Activated CD4-positive, alpha-beta memory T cell treated with anti-CD3 and anti-CD28 coated beads for 36 hours (primary cell): ENCODE data around the gene NEIL1. TPM values are rescaled to one million over a fixed set of nuclear protein-coding genes. Genes with fewer than 3 reads are reported as not detected.
"Not testable (repeated sequence)": the region's sequence is repeated elsewhere in the genome, so short reads cannot be mapped to it uniquely, and the experiment has no call there.

Experiments
- CTCF ChIA-PET: fragments of 350-600 bp; sonication (Branson Sonifier 250); formaldehyde crosslinking; loops from one replicate; lab custom pipeline; 2021; ENCODE audit warnings: antibody characterized with exemption, inconsistent platforms; lab: Charles Lee
- POLR2A ChIA-PET: fragments of 350-600 bp; sonication (Branson Sonifier 250); formaldehyde crosslinking; loops from one replicate; lab custom pipeline; 2021; ENCODE audit warnings: antibody characterized with exemption; lab: Charles Lee
- DNase-seq: peaks from one replicate; pipeline ENCODE4 v3.0.0-alpha.2; 2020
- H3K27ac Mint-ChIP-seq: one replicate; pipeline ENCODE4 v1.8.0; 2021; ENCODE audit warnings: mixed read lengths
- H3K27me3 Mint-ChIP-seq: one replicate; pipeline ENCODE4 v1.8.0; 2021; ENCODE audit warnings: mixed read lengths
- H3K36me3 Mint-ChIP-seq: one replicate; pipeline ENCODE4 v1.8.0; 2021; ENCODE audit warnings: mixed read lengths
- H3K4me1 Mint-ChIP-seq: one replicate; pipeline ENCODE4 v1.8.0; 2021; ENCODE audit warnings: low read depth, mixed read lengths
- H3K4me3 Mint-ChIP-seq: one replicate; pipeline ENCODE4 v1.8.0; 2021; ENCODE audit warnings: mild to moderate bottlenecking, mixed read lengths
- H3K9me3 Mint-ChIP-seq: one replicate; pipeline ENCODE4 v1.8.0; 2021; ENCODE audit warnings: mixed read lengths
- intact Hi-C: fragments of 100-400 bp; cut with micrococcal nuclease; formaldehyde crosslinking; loops from one replicate; pipeline ENCODE4 v1.15.1; 2023
- total RNA-seq, 2 experiments: library from RNA; stranded (reverse); gene quantifications; one replicate each; pipeline ENCODE4 v1.2.3, GENCODE V29; 2021

Gene NEIL1
- total RNA-seq, 2 experiments from 2014 or later, result 9.8 to 10.1 TPM

DNA sequence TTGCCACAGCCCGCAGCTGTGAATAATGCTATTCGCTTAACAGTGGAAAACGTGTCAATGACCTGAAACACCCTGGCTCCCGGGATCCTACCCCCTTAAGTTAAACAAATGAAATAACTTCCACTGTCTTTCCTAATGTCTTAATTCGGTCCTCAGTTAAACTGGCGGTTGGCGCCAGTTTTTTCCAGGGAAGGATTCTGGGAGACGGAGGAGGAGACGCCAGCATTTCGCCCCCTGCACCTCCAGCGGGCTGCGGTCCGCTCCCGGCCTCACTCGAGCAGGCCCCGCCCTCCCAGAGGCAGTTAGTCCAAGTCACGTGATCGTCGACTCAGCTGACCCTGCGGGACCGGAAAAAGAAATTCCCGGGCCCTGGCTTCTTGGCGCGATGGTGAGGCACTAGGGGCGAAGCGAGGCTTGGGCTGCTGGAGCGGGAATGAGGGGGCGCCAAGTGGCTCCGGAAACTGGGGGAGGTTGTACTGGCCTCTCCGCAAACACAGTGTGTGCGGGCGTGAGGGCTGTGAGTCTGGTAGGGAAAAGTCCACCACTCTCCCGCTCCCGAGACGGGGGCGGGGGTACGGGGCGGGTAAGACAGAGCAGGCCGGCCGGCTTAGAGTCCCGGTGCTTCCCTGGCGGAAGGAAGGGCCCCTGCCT is 11.0 kb upstream of the NEIL1 start, which contains the start of gene COMMD4:
Gene COMMD4, plus strand, starts transcription at position 359 of the 651 bp plus-strand sequence. Its CDS starts 27 bp downstream, at position 386.
- CTCF ChIA-PET, result interaction anchor here (0.9 to 2.2 kb wide), 5 partner anchors 11 to 462 kb away, joined by 3 to 14 read pairs (median 3); partner anchors contain the start of genes NEIL1 and SNX33

DNA sequence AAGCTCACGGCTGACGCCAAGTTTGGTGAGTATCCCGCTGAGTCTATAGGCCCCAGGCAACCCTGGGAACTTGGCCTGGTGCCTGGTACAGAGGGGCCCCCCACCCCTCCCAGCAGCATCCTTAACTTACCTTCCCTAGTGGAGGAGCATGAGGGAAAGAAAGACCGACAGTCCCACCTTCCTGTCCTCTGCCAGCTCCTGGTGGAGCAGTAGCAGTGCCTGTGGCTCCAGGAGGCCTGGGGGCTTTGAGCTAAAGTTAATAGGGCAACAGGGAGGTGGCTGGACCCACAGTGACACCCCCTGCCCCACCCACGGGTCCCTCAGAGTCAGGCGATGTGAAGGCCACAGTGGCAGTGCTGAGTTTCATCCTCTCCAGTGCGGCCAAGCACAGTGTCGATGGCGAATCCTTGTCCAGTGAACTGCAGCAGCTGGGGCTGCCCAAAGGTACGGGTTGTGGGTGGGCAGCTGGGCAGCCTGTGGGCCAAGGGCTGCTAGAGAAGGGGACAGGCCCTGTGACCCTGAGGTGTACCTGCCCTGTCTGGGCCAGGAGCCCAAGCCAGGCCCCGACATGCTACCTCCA is 8.1 kb upstream of the NEIL1 start:
- ChIA-PET CTCF (no interaction called here), POLR2A (interaction anchor here (0.5 kb wide), 1 partner anchor 142 kb away, joined by 3 read pairs; no protein-coding TSS in a partner anchor)
- Mint-ChIP-seq H3K4me1 (peaks cover 19% of the 10 kb centered on the region), H3K27ac (no peak overlapping the region), H3K9me3 (no peaks in the 10 kb centered on the region), H3K36me3 (peaks cover 9% of the 10 kb centered on the region), H3K27me3 (no peaks in the 10 kb centered on the region), H3K4me3 (no peak overlapping the region)
- intact Hi-C loops, result no loop called here
- DNase-seq, result no peak

More for the DNA sequence above, 11.0 kb upstream of the NEIL1 start, which contains the start of gene COMMD4:
- Mint-ChIP-seq H3K4me1 (peaks cover 19% of the 10 kb centered on the region), H3K27me3 (peaks cover 2% of the 10 kb centered on the region), H3K9me3 (no peaks in the 10 kb centered on the region), H3K27ac (peak within 1 kb of the TSS; percentile 84), H3K36me3 (peaks cover 6% of the 10 kb centered on the region), H3K4me3 (peak within 1 kb of the TSS; percentile 97)
- intact Hi-C loops, result no loop called here
- POLR2A ChIA-PET, result interaction anchor here (0.6 to 1.0 kb wide), 2 partner anchors 30 to 32 kb away, joined by 4 to 5 read pairs; partner anchors contain the start of gene MAN2C1
- peak; percentile 93 for DNase-seq

DNA sequence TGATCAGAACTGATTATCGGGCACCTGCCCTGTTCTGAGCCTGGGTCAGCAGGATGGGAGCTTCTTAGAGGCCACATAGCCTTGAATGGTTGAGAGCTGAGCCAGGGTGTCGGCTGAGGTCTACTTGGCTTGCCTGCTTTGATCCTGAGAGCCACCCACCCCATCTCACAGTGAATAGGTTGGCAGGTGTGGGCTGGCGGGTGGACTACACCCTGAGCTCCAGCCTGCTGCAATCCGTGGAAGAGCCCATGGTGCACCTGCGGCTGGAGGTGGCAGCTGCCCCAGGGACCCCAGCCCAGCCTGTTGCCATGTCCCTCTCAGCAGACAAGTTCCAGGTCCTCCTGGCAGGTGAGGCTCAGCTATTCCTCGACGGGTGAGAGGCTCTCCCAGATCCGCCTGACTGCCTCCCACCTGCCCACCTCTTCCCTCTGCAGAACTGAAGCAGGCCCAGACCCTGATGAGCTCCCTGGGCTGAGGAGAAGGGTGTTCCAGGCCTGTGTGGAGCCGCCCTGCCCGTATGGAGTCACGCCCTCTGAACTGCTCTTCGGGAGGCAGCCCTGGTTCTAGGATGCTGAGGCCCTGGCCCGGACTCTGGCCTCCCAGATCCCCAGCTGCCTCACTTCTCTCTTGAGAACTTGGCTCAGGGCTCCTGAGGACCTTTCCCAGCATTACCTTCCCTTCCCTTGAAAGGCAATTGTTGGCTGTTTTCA is 7.2 kb upstream of the NEIL1 start:
- POLR2A ChIA-PET, result no interaction called here
- Mint-ChIP-seq H3K9me3 (no peaks in the 10 kb centered on the region), H3K4me3 (no peak overlapping the region), H3K4me1 (peaks cover 19% of the 10 kb centered on the region), H3K27me3 (no peaks in the 10 kb centered on the region), H3K27ac (no peak overlapping the region), H3K36me3 (peaks cover 9% of the 10 kb centered on the region)
- intact Hi-C loops, result no loop called here
- DNase-seq, result no peak
- CTCF ChIA-PET, result interaction anchor here (1.0 kb wide), 1 partner anchor 28 kb away, joined by 4 read pairs; no protein-coding TSS in a partner anchor

DNA sequence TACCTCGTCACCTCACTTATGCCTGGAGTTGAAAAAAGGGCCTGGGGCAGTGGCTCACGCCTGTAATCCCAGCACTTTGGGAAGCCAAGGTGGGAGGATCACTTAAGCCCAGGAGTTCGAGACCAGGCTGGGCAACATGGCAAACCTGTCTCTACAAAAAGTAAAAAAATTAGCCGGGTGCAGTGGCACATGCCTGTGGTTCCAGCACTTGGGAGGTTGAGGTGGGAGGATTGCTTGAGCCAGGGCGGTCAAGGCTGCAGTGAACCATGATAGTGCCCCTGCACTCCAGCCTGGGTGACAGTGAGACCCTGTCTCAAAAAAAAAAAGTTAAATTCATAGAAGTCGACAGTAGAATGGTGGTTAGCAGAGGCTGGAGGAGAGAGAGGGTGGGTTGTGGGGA is 4.6 kb upstream of the NEIL1 start:
- ChIA-PET CTCF (no interaction called here), POLR2A (no interaction called here)
- Mint-ChIP-seq H3K36me3 (peaks cover 7% of the 10 kb centered on the region), H3K4me1 (peaks cover 8% of the 10 kb centered on the region), H3K4me3 (no peak overlapping the region), H3K9me3 (no peaks in the 10 kb centered on the region), H3K27ac (no peak overlapping the region), H3K27me3 (no peaks in the 10 kb centered on the region)
- intact Hi-C loops, result no loop called here
- DNase-seq, result no peak

DNA sequence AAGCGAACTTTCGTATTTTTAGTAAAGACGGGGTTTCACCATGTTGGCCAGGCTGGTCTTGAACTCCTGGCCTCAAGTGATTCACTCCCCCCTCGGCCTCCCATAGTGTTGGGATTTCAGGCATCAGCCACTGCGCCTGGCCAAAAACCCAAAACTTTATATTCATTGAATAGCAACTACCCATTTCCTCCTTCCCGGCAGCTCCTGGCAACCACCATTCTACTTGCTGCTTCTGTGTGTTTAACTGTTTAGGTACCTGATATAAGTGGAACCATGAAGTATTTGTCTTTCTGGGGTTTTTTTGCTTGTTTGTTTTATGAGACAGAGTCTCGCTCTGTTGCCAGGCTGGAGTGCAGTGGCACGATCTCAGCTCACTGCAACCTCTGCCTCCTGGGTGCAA is 2.9 kb upstream of the NEIL1 start:
- POLR2A ChIA-PET, H3K4me1 Mint-ChIP-seq, H3K4me3 Mint-ChIP-seq, H3K27ac Mint-ChIP-seq, H3K9me3 Mint-ChIP-seq, H3K36me3 Mint-ChIP-seq, intact Hi-C loops, DNase-seq, H3K27me3 Mint-ChIP-seq: not testable (repeated sequence)
- CTCF ChIA-PET, result interaction anchor here (1.2 kb wide), 1 partner anchor 24 kb away, joined by 7 read pairs; no protein-coding TSS in a partner anchor

DNA sequence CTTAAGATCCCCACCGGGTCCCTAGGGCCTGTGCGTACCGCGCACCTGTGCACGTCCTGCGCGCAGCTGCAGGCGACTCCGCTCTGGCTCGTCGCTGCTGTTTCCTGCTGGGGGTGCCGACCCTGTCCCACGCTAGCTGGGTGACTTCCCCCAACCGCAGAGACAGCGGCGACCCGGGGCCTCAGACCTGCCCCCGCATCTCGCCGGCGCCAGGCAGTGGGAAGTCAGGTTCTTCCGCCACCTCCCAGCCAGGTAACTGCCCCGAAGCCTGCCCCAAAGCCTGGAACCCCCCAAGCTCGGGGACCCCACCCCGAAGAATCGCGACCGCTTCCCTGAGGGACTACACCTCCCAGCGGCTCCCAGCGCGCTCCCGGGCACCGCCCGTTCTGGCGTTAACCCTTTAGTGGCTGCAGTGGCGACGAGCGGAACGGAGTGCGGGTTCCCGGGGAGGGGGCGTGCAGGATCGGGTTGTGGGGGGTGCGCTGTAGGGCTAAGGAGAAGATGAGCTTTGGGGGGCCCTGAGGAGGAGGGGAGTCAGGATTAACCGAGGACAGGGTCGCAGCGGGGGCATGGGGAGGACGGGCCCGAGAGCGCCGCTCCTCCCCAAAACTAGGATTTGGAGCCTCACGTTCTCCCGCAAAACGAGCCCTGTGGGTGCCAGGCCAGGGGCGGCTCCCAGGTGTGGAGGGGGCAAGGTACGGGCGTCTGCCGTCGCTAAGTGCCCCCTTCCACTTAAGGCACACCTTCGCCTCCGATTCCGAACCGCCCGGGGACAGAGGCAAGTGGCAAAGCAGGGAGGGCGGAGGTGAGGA is 589 bp downstream of the NEIL1 start:
- intact Hi-C loops, result no loop called here
- ChIA-PET POLR2A (interaction anchor here (0.9 to 2.0 kb wide), 4 partner anchors 21 to 108 kb away, joined by 3 to 9 read pairs (median 5); partner anchors contain the start of genes MAN2C1 and SIN3A), CTCF (interaction anchor here (0.9 to 1.3 kb wide), 2 partner anchors 11 to 20 kb away, joined by 3 to 7 read pairs; partner anchors contain the start of gene COMMD4)
- no peaks in the 10 kb centered on the region for H3K27me3 Mint-ChIP-seq
- H3K9me3 Mint-ChIP-seq, result peaks cover 8% of the 10 kb centered on the region
- DNase-seq, result peak; percentile 68
- peaks cover 28% of the 10 kb centered on the region for H3K4me1 Mint-ChIP-seq
- H3K4me3 Mint-ChIP-seq, result peak overlapping the region; percentile 79
- peak overlapping the region; percentile 26 for H3K27ac Mint-ChIP-seq
- peaks cover 7% of the 10 kb centered on the region for H3K36me3 Mint-ChIP-seq

DNA sequence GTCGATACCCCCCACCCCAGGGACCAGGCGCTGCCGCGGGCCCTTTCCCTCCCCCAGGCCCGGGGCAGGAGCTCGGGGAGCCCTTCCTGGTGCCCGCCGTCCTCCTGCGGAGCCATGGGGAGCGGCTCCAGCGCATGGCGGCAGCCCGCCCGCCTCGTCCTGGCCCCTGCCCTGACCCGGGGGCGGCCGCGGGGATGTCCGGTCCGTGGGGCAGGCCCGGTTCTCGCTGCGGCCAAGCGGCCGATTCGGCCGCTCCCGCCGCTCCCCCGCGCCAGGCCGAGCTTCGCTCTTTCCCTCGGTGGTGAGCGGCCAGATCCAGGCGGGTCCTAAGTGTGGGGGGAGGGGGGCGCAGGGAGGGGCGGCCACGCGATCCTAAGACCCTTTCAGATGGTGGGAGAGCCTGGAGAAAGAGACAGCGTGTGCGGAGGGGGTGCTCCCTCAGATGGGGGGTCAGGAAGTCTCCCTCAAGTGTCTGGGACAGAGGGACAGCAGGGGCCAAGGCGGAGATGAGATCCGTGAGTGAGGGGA is 1.3 kb downstream of the NEIL1 start:
- intact Hi-C loops, result no loop called here
- POLR2A ChIA-PET, result interaction anchor here (1.1 to 2.0 kb wide), 3 partner anchors 20 to 106 kb away, joined by 5 to 9 read pairs (median 5); partner anchors contain the start of genes MAN2C1 and SIN3A

DNA sequence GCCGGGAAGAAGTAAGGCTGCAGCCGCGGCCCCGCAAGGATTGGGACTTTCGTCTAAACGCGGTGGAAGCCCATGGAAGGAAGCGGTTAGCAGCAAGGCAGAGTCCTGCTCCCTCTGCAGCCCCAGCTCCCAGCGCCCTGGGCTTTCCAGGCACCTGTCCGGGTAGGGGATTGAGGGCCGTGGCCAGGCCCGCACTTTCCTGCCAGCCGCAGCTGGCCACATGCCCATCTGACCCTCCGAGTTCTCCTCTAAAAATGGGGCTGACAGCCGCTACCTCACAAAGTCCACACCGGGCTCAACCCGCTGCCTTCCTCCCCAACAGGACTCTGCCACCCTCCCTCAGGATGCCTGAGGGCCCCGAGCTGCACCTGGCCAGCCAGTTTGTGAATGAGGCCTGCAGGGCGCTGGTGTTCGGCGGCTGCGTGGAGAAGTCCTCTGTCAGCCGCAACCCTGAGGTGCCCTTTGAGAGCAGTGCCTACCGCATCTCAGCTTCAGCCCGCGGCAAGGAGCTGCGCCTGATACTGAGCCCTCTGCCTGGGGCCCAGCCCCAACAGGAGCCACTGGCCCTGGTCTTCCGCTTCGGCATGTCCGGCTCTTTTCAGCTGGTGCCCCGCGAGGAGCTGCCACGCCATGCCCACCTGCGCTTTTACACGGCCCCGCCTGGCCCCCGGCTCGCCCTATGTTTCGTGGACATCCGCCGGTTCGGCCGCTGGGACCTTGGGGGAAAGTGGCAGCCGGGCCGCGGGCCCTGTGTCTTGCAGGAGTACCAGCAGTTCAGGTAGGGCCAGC is 1.9 kb downstream of the NEIL1 start:
- no peak for DNase-seq
- Mint-ChIP-seq H3K4me3 (peak overlapping the region; percentile 42), H3K9me3 (peaks cover 8% of the 10 kb centered on the region), H3K27ac (no peak overlapping the region), H3K4me1 (peaks cover 28% of the 10 kb centered on the region), H3K27me3 (no peaks in the 10 kb centered on the region), H3K36me3 (peaks cover 7% of the 10 kb centered on the region)
- intact Hi-C loops, result no loop called here
- POLR2A ChIA-PET, result interaction anchor here (1.0 to 2.0 kb wide), 3 partner anchors 20 to 106 kb away, joined by 3 to 9 read pairs (median 5); partner anchors contain the start of genes MAN2C1 and SIN3A
- CTCF ChIA-PET, result interaction anchor here (2.1 kb wide), 1 partner anchor 19 kb away, joined by 10 read pairs; no protein-coding TSS in a partner anchor

More for the DNA sequence above, 1.3 kb downstream of the NEIL1 start:
- no peaks in the 10 kb centered on the region for H3K27me3 Mint-ChIP-seq
- H3K4me1 Mint-ChIP-seq, result peaks cover 28% of the 10 kb centered on the region
- peaks cover 8% of the 10 kb centered on the region for H3K9me3 Mint-ChIP-seq
- CTCF ChIA-PET, result interaction anchor here (1.3 to 2.1 kb wide), 2 partner anchors 19 kb away, joined by 7 to 10 read pairs; no protein-coding TSS in a partner anchor
- H3K27ac Mint-ChIP-seq, result no peak overlapping the region
- peaks cover 7% of the 10 kb centered on the region for H3K36me3 Mint-ChIP-seq
- no peak for DNase-seq
- peak overlapping the region; percentile 79 for H3K4me3 Mint-ChIP-seq

DNA sequence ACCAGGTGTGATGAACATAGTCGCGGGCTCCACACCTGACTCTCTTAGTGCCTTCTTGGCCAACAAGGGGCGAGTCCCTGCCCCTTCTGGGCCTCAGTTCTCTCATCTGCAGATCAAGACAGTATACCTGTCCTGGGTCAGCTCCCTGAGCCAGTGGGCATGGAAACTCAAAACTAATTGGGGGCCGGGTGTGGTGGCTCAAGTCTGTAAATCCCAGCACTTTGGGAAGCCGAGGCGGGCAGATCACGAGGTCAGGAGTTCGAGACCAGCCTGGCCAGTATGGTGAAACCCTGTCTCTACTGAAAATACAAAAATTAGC is 2.5 kb downstream of the NEIL1 start:
- intact Hi-C loops, result not testable (repeated sequence)
- CTCF ChIA-PET, result interaction anchor here (2.1 kb wide), 1 partner anchor 18 kb away, joined by 10 read pairs; no protein-coding TSS in a partner anchor

DNA sequence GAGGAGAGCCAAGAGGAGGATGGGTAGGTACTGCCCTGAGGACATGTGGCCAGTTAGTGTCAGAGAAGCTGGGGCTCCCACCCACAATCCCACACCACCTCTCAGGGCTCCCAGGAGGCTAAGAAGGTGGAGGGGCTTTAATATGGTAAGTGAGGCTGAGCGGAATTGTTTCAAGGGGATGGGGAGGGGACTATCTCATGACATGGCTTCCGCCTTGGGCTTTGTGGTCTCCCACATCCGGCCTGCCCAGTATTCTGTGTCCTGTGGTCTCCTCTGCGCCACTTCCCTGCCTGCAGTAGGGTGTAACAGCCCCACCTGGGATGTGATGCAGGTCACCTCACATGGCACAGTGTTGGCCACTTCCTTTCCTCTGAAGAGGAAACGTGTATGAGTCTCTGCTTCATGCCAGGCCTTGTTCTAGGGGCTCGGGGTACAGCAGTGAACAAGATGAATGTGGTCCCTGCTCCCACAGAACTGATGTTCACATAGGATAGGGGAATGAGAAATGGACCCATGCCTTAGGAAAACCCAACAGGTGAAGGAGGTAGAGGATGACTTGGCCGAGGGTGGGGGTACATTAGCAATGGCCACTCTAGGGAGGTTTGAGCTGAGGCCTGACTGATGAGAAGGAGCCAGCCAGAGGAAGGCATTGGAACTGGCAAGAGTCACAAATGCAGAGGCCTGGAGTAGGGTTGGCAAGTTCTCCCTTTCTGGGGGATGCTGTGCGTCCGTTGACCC is 3.2 kb downstream of the NEIL1 start:
- Mint-ChIP-seq H3K4me1 (peaks cover 28% of the 10 kb centered on the region), H3K4me3 (peak overlapping the region; percentile 25), H3K36me3 (peaks cover 7% of the 10 kb centered on the region), H3K9me3 (peaks cover 8% of the 10 kb centered on the region), H3K27me3 (no peaks in the 10 kb centered on the region), H3K27ac (peak overlapping the region; percentile 79)
- intact Hi-C loops, result loop anchor here (2.0 kb wide), 1 partner anchor 101 kb away; the partner anchor contains the start of gene SIN3A
- ChIA-PET POLR2A (no interaction called here), CTCF (interaction anchor here (2.1 kb wide), 1 partner anchor 17 kb away, joined by 10 read pairs; no protein-coding TSS in a partner anchor)
- peak; percentile 92 for DNase-seq

More for the DNA sequence above, 2.5 kb downstream of the NEIL1 start:
- H3K27ac Mint-ChIP-seq, DNase-seq, H3K36me3 Mint-ChIP-seq, H3K27me3 Mint-ChIP-seq, H3K9me3 Mint-ChIP-seq, H3K4me3 Mint-ChIP-seq: not testable (repeated sequence)
- H3K4me1 Mint-ChIP-seq, result peaks cover 28% of the 10 kb centered on the region
- POLR2A ChIA-PET, result interaction anchor here (1.0 to 2.0 kb wide), 2 partner anchors 19 to 106 kb away, joined by 3 to 9 read pairs; partner anchors contain the start of gene MAN2C1
